Epidermal melanocyte (primary cell): ENCODE data around the gene UBAC2.
"Not testable (repeated sequence)": the region's sequence is repeated elsewhere in the genome, so short reads cannot be mapped to it uniquely, and the experiment has no call there.

Source experiments
- DNase-seq: peaks from one replicate; pipeline ENCODE4 v3.0.0; 2011; ENCODE audit warnings: low spot score; ENCODE audit not compliant: insufficient read length

The UBAC2 gene

DNA sequence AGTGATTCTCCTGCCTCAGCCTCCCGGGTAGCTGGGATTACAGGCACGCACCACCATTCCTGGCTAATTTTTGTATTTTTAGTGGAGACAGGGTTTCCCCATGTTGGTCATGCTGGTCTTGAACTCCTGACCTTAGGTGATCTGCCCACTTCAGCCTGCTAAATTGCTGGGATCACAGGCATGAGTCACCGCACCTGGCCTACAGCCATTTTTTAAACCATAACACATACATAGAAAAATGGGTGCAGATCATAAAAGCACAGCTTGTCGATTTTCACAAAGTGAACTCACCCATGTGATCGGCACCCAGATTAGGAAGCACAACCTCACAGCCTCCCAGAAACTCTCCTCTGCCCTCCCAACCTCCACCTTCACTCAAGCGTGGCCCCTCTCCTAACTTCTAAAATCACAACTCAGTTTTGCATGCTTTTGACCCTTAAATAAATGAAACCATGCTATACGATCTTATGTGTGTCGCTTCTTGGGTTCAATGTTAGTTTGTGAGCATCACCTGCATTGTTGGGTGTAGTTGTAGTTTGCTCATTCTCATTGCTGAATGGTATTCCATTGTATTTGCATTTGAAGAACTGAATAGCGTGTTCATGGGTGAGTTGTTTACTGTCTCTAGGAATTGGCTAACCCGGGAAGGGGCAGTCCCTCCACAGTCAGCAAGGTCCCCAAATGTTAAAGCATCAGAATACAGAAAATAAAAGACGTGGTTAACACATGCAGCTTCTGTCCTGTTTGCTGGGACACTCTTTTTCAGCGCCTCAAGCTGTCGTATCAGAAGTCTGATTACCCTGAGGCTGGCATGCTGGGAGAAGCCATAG lies 210.2 kb downstream of the UBAC2 start:
- not testable (repeated sequence) for DNase-seq

DNA sequence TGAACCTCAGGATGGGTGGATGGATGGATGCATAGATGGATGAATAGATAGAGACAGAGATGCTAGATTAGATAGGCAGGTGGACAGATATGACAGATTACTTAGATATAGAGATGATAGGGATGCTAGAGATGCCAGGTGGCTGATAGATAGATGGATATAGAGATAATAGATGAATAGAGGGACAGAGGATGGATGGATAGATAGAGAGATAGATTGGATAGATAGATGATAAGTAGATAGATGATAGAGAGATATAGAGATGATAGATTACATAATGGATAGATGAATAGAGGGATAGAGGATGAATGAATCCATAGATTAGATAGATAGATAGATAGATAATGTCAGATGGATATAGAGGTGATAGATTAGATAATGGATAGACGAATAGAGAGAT lies 212.2 kb downstream of the UBAC2 start:
- no peak for DNase-seq

DNA sequence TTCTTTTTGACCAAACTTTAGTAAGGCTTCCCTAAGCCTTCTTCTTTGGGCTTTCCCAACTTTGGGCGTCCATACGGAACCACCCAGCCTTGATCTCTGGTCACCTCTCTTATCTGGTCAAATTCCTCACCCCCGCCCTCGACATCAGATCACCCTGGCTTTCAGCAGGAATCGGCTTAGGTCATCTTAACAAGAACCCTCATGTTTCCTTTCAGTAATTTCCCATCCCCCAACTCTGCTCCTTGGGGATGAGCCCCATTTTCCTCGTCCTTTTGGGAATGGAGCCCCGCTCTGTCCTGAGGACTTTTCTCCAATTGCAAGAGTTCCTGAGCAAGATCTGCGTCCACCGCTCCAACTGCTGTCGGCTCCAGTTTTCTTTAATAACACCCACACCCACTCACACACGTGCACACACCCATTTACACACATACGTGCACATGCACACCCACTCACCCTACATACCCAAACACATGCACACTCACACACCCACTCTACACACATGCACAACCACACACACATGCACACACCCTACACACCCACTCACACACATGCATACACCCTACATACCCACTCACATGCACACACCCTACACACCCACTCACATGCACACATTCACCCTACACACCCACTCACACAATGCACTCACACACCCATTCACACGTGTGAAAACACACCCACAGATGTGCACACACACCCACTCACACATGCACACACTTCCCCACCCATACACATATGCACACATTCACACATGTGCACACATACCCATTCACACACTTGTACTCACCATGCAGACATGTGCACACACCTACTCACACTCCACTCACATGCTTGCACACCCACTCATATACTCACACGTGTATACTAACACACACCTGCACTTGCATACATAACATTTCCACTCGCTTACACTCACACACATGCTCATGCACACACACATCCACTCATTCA lies 213.7 kb downstream of the UBAC2 start:
- DNase-seq = no peak

DNA sequence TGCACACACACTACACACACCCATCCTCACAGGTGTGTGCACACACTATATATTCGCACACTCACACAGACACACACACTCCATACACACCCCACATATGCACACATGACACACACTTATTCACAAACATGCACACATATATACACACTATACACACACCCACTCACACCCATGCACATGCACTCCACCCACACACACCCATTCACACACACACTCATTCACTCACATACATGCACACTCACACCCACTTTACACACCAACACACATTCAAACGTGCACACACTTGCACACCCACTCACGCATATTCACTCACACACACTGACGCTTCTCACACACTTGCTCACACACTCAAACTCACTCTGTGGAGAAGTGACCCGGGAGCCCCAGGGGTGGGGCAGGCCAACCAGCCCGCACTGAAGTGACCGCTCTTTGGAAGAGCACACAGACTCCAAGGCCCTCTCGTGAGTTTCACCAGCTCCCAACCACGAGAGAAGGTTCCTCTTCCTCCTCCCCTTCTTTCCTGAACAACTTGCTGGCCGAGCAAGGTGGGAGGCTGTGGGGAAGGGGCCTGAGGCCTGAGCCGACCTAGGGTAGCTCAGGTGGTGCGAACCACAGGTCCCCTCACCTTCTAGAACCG lies 214.5 kb downstream of the UBAC2 start:
- no peak for DNase-seq

DNA sequence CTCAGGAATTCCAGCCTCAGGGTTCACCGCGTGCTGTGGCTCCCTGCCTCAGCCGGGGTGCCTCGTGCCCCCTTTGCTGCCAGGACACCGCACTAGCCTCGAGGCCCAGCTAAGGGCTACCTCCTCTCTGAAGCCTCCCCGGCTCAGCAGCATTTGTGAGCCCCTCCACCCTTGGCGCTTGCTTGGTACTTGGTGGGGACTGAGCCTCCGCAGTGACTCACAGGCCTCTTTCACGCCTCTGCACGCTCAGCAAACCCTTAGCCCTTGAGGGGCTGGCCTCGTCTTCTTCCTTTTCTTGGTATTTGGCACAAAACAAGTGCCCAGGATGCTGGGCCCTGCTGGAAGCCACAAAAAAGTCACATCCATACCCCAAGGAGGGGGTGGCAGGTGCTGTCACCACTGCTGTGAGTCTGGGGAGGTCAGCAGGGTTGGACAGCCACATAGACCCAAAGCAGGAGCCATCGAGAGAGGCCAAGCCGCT lies 215.2 kb downstream of the UBAC2 start:
- DNase-seq = no peak

DNA sequence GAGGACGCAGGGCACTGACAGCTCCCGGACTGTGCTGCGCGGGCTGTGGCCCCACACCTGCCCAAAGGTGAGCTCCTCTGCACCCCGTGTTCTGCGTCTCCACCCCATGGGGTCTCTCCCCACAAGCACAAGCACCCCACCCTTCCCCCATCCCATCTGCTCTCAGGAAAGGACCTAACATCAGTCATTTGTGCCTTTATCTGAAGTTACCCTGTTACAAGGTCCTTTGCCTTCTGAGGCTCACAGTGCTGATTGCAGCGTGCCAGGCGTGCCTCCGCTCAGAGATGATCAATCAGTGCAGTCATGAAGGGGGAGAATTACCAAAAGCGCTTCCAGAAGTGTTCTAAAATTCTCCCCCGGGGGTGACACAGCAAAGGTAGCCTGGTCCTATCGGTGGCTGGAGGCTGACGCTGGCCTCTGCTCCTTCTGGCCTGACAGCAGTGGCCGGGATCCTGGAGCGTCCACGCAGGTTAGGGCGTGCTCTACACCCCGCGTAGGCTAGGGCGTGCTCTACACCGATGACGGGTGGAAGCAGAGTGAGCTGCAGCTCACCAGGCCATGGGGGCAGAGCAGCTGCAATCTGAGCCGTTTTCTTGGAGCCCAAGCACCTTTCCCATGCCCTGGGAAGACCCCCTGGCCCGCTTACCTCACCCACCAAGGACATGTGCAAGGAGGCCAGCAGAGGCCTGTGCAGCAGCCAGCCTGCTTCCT lies 215.9 kb downstream of the UBAC2 start:
- no peak for DNase-seq

DNA sequence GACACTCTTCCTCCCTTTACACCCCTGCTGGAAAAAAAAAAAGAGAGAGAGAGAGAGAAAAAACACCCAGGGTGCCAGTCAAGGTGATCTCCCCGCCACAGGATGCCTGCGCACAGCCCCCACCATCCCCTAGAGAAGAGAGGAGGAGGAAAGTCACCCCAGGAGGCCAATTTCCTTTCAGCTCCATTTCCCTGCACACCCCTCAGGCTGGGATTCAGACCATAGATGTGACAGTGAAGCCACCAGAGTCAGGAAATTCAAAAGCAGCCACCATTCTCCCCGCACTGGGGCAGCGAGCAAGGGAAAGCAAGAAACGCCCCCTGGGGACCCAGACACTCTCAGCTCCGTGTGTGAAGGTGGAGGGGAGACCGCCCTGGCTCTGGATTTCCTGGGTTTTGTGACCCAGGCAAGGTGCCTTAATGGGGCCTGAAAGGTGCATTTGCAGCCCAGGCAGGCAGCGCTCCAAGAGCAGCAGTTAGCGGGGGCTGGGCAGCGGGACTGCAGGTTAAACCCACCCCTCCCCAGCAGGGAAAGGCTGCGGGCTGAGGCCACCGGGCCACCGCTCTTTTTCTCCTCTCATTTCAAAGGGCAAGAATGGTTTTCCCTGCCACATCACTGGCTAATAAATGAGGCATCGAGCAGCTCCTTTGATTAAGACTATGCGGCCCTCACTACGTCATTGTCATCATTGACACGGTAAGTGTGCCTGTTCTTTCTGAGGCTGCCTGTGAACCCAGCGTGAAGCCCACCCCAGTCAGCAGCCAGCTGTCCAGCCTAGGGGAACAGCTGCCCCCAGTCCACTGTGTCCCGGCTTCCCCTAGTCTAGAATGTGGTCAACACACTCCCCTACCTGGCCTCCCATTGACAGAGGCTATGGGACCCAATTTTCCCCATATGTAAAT lies 216.8 kb downstream of the UBAC2 start:
- DNase-seq = no peak

DNA sequence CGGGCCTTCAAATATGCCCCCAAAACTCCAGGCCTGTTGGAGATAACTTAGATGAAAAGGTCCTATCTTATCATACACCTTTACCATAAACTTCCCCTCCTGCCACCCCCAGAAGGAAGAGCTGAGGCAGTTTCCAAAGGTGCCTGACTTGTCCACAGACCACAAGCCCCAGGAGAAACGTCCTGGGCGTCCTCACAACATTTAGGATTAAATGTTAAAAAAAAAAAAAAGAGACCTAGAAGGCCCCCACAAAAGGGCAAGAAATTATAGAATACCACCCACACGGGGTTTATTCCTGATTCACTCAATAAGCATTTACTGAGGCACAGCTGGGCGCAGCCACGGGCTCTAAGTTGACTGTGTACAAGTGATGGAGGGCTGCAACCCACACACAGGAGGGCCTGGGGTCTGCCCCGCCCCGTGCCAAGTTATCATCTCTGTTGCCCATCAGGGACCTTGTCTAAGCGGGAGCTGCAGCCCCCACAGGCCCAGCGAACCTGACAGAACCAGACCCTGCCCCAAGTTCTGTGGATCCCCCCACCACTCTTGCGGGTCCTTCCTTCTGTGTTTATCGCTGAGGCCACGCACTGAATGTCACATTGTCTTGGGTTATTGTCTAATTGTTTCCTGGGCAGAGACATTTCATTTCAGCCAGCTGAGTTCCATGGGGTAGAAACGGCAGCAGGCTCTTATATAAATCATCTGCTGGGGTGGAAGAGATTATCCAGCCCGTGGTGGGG lies 217.6 kb downstream of the UBAC2 start:
- DNase-seq = no peak

DNA sequence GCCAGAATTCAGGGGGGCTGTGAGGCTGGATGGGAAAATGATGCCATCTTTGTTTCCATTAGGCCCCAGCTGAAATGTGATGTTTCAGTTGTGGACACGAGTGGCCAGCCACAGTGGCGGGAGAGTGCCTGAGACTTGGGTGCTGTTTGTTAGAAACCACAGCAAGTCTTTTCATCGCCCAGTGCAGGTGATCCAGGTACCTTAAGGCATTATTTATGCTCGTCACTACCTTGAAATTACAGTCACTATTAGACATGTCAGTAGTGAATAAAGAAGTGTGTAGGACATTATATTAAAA lies 218.1 kb downstream of the UBAC2 start:
- no peak for DNase-seq

DNA sequence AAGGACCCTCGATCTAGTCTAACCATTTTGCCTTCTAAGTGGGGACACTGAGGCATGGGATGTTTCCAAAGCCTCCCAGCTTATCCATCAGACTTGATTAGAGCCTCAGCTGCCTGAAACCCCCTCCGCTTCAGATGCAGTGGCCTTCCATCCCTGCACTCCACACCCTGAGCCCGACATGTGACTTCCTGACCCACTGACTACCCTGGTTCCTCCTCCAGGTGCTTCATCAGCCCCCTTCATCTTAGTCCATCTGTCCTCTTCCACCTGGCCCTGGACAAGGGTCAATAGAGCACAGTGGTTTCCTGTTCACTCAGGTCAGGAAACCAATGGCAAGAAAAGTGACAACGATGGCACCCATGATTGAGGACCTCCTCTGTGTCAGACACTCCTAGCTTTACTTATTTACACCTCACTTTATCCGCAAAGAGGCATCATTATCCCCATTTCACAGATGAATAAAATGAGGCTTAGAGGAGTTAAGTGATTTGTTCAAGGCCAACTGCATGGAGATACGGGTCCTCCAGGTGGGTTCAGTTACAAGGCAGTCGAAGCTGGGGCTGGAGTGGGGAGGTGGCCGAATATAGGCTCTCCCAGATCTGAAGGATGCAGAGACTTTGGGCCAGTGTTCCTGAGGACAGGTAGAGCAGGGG lies 219.1 kb downstream of the UBAC2 start:
- DNase-seq = no peak

DNA sequence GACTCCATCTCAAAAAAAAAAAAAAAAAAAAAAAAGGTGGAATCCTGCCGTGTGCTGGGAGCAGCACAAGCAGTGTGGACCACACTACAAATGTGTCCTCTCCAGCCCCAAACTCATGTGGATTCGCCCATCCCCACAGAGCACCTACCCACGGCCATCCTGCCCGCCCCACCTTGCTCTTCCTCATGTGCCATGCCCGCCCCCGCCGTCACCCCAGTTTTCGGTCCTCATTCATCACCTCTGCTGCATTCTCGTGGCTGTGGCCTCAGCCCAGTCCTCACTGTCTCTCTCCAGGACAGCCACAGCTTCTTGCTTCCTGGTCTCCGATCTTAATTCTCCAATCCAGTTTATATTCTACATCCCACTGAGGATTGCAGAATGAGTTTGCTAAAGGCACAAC lies 220.6 kb downstream of the UBAC2 start:
- no peak for DNase-seq

DNA sequence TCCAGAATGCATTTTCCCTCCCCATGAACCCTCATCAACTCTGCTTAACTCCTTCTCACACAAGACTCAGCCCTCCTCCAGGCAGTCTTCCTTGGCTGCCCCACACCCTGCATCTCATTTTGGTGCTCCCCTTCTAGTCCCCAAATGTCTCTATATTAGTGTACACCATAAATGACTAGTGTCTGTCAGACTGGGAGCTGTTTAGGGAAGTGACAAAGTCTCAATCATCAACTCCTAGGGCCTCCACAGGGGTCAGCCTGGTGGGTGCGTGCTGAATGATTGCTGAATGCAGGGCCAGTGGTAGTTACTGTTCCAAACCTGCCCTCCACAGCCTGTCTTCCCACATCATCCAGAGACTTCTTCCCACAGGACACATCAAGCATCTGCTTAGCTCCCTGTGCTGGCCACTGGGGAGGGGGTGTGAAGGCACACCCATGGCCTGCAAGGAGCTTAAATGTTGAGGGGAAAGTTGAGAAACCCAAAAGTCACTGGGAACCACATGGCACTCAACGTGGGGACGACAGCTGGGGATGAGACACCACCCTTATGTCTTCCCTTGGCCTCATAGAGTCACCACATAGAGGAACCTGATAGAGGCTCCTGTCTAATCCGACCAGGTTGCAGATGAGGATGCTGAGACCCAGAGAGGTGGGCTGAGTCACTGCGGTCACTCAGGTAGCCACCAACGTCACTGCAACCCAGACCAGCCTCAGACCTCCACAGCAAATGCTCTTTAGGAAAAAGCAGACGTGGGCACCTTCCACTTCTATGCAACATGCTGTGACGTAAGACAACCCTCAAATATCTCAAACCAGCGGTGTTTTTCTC lies 221.3 kb downstream of the UBAC2 start:
- DNase-seq = peak; percentile 37

DNA sequence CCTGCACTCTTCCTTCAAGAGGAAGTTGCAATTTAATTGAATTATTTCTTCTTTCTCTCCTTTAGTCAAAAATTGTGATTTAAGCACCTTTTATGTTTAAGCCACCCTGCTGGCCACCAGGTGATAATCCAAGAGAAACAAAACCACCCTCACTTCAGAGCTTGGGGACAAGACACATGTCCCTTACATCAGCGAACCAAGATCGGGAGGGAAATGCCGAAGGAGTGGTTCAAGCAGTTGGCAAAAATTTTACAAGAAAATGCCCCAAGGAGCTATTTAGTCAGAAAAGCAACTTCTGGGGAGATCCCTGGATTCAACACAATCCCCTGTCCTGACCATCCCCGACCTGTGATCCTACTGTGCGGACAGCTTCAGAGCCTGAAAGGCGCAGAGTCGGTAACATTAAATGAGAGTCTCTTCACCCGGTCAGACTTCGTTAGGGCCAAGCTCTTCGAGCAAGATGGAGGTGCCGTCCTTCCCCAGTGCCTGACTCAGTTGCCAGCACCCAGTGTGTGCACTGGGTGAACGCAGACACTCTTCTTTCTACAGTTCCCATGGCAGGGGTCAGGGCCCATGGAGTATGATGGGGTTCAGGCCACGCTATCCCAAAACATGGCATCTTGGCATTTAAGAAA lies 222.0 kb downstream of the UBAC2 start:
- DNase-seq = no peak

DNA sequence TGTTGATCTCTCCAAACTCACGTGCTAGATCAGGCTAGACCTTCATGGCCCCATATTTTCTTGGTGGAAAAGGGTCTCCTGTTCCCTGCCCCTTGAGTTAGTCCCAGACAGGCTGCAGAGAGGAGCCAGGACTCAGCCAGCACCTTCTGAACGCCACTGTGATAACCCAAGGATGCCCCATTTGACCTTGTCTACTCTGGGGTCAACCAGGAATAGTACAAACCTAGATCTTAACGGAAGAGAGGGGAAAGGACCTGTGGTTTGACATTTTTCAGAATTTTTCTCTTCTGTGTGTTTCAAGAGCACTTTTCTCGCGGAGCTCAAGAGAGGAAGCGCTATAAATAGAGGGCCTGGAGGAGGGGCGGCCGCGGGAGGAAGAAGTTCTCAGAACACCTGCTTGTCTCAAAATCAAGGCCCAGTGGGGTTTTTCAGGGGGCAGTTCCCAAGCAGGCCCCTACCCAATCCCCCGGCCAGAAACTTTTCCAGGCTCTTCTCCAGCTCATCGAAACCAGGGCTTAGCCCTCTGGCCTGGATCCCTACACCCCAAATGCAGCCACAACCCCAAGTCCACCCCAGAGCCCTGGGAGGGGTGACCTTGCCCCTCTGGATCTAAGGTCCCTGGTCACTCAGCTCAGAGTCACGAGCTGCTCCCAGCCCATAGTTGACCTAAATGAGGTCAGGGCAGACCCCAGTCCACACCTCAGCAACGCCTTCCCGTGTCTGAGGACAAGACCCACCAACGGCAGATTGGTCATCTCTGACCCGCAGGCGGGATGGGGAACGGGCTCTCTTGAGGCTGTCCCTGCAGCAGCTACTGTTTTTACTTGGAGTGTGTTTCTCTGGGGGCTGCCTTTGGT lies 225.1 kb downstream of the UBAC2 start:
- no peak for DNase-seq

DNA sequence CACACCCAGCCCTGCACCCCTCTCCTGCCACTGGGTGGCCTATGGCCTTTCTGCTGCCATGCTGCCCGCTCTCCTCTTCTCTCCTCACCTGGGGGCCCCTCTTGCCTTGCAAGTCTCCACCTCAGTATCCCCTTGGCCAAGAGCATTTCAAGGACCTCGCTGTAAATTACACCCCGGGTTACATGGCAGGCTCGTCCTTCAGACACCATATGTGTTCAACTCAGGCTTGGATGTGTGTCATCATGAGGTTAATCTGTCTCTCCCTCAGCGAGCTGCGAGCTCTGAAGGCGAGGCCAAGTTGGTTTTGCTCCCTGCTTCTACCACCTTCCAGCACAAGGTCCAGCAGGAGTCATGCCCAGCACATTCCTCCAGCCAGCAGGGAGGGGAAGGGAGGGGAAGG lies 225.8 kb downstream of the UBAC2 start:
- no peak for DNase-seq

DNA sequence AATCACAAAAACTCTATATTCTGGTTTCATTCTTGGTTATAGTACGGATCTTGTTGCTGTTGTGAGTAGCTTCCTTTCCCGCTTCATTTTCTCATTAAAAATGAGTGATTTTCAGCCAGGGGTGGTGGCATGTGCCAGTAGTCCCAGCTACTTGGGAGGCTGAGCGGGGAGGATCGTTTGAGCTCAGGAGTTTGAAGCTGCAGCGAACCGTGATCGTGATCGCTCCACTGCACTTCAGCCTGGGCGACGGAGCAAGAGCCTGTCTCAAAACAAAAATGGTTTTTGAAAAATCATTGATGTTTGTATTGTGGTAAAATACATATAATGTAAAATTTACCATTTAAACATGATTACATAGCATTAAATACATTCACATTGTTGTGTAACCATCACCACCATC lies 229.0 kb downstream of the UBAC2 start:
- no peak for DNase-seq
